ENCODE data around the gene MISFA. TPM values are rescaled to one million over a fixed set of nuclear protein-coding genes. Genes with fewer than 3 reads are reported as not detected.

MISFA gene
- total RNA-seq, 1 experiment from 2014 or later = 5.0 TPM

DNA sequence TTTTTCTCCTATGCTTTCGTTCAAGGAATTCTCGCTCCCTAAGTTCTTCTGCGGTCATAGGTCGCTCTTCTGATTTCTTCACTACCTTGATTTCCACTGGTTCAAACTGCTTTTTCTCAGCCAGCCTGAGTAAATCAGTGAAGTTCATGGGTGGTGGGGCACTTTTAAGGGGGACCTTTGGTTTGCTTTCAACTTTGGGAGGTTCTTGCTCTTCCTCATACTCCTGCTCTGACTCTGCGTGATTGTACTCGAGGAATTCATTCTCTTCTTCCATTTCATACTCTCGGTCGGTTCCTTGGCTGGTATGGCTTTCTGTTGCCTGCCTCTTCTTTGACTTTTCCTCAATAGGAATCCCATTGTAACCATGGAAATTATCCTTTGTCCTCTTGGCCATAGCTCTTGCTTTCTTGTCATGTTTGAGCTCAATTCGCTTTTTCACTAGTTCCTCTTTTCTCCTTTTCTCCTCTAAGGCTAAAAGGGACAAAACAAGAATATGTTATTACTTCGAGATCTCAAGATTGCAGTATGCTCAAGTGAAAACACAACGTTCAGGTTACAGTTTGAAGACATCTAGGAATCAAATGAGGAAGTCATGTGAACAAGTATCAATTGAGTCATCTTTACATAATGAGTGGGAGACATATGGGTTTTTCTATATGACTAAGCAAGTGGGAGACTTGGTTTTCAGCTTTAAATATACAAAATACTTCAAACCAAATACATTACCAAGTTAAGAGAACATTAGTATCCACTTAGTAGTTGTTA, 16.2 kb downstream of the MISFA start:
- CTCF ChIA-PET = no interaction called here
- no peaks in the 10 kb centered on the region for H3K9me3 ChIP-seq (ENCODE audit: control insufficient read depth, insufficient read depth, low read depth, low read length)
- H3K36me3 ChIP-seq (ENCODE audit: control insufficient read depth, insufficient read depth, low read length) = no peaks in the 10 kb centered on the region; the same call in none of the 2 replicates
- no peaks in the 10 kb centered on the region for H3K4me1 ChIP-seq (ENCODE audit: control insufficient read depth, insufficient read depth, low read length)
- TF ChIP-seq, protein P1, sequence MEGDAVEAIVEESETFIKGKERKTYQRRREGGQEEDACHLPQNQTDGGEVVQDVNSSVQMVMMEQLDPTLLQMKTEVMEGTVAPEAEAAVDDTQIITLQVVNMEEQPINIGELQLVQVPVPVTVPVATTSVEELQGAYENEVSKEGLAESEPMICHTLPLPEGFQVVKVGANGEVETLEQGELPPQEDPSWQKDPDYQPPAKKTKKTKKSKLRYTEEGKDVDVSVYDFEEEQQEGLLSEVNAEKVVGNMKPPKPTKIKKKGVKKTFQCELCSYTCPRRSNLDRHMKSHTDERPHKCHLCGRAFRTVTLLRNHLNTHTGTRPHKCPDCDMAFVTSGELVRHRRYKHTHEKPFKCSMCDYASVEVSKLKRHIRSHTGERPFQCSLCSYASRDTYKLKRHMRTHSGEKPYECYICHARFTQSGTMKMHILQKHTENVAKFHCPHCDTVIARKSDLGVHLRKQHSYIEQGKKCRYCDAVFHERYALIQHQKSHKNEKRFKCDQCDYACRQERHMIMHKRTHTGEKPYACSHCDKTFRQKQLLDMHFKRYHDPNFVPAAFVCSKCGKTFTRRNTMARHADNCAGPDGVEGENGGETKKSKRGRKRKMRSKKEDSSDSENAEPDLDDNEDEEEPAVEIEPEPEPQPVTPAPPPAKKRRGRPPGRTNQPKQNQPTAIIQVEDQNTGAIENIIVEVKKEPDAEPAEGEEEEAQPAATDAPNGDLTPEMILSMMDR (IDR thresholded peaks at IDR 0.05) = no peak
- TF ChIP-seq POLR2AphosphoS5 (IDR thresholded peaks at IDR 0.05; ENCODE audit: low read depth, low read length) (no peak), SIN3A (IDR thresholded peaks at IDR 0.05; ENCODE audit: borderline replicate concordance, insufficient read depth, low read depth, low read length) (no peak), TCF7L2 (IDR thresholded peaks at IDR 0.05; ENCODE audit: low read depth, low read length) (no peak)
- TF ChIP-seq, protein P2, sequence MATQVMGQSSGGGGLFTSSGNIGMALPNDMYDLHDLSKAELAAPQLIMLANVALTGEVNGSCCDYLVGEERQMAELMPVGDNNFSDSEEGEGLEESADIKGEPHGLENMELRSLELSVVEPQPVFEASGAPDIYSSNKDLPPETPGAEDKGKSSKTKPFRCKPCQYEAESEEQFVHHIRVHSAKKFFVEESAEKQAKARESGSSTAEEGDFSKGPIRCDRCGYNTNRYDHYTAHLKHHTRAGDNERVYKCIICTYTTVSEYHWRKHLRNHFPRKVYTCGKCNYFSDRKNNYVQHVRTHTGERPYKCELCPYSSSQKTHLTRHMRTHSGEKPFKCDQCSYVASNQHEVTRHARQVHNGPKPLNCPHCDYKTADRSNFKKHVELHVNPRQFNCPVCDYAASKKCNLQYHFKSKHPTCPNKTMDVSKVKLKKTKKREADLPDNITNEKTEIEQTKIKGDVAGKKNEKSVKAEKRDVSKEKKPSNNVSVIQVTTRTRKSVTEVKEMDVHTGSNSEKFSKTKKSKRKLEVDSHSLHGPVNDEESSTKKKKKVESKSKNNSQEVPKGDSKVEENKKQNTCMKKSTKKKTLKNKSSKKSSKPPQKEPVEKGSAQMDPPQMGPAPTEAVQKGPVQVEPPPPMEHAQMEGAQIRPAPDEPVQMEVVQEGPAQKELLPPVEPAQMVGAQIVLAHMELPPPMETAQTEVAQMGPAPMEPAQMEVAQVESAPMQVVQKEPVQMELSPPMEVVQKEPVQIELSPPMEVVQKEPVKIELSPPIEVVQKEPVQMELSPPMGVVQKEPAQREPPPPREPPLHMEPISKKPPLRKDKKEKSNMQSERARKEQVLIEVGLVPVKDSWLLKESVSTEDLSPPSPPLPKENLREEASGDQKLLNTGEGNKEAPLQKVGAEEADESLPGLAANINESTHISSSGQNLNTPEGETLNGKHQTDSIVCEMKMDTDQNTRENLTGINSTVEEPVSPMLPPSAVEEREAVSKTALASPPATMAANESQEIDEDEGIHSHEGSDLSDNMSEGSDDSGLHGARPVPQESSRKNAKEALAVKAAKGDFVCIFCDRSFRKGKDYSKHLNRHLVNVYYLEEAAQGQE (IDR thresholded peaks at IDR 0.05; ENCODE audit: insufficient read depth in 1 of 2, low read depth in 2 of 2, low read length in 1 of 2) = no peak
- ATAC-seq (no peak), DNase-seq (ENCODE audit: low read depth, low spot score) (no peak)
- intact Hi-C loops (cut with micrococcal nuclease; ENCODE audit: unreplicated experiment) (no loop called here), in situ Hi-C loops (cut with HindIII; ENCODE audit: low pct_unique_long_range_greater_than_20kb, low sequenced_read_pairs) (no loop called here)
- POLR2A ChIA-PET = no interaction called here
- H3K27ac ChIP-seq (ENCODE audit: low read length) = no peak overlapping the region
- no TSS peak for BruUV-seq (replicated peaks)
- H3K4me3 ChIP-seq (ENCODE audit: low read depth in 2 of 2, low read length in 2 of 2) = no peak overlapping the region
- H3K27me3 ChIP-seq (ENCODE audit: control insufficient read depth, insufficient read depth, low read length) = no peaks in the 10 kb centered on the region

DNA sequence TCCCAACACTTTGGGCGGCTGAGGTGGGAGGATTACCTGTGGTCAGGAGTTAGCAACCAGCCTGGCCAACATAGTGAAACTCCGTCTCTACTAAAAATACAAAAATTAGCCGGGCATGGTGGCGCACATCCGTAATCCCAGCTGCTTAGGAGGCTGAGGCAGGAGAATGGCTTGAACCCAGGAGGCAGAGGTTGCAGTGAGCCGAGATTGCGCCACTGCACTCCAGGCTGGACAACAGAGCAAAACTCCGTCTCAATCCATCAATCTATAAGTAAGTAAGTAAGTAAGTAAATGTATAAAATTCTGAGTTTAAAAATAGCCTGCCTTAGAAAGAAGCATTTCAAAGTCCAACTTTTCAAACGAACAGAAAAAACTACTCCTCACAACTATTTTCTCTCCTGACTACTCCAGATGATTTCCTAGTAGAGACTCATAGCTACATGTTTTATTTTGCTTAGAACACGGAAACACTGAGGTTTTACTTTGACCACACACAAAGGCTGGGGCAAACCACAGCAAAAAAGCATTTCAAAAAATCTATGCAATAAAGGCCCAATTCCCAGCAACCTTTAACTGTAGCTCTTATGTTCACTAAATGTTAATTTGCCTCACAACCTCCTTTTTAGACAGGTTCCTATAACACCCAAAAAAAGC, 18.2 kb downstream of the MISFA start:
- BruUV-seq (replicated peaks) = no TSS peak
- DNase-seq (ENCODE audit: low read depth, low spot score) (no peak), ATAC-seq (no peak)
- POLR2A ChIA-PET = no interaction called here
- Histone ChIP-seq H3K9me3 (ENCODE audit: control insufficient read depth, insufficient read depth, low read depth, low read length) (no peaks in the 10 kb centered on the region), H3K4me3 (ENCODE audit: low read depth in 2 of 2, low read length in 2 of 2) (no peak overlapping the region), H3K4me1 (ENCODE audit: control insufficient read depth, insufficient read depth, low read length) (no peaks in the 10 kb centered on the region), H3K27ac (ENCODE audit: low read length) (no peak overlapping the region), H3K27me3 (ENCODE audit: control insufficient read depth, insufficient read depth, low read length) (no peaks in the 10 kb centered on the region), H3K36me3 (ENCODE audit: control insufficient read depth, insufficient read depth, low read length) (no peaks in the 10 kb centered on the region; the same call in 1 of the 2 replicates)
- CTCF ChIA-PET = no interaction called here
- intact Hi-C loops (cut with micrococcal nuclease; ENCODE audit: unreplicated experiment) (no loop called here), in situ Hi-C loops (cut with HindIII; ENCODE audit: low pct_unique_long_range_greater_than_20kb, low sequenced_read_pairs) (no loop called here)
- TF ChIP-seq TCF7L2 (IDR thresholded peaks at IDR 0.05; ENCODE audit: low read depth, low read length) (no peak), SIN3A (IDR thresholded peaks at IDR 0.05; ENCODE audit: borderline replicate concordance, insufficient read depth, low read depth, low read length) (no peak), POLR2AphosphoS5 (IDR thresholded peaks at IDR 0.05; ENCODE audit: low read depth, low read length) (no peak)
- TF ChIP-seq, protein P2 (IDR thresholded peaks at IDR 0.05; ENCODE audit: insufficient read depth in 1 of 2, low read depth in 2 of 2, low read length in 1 of 2) = no peak
- TF ChIP-seq, protein P1 (IDR thresholded peaks at IDR 0.05) = no peak
